NCI-H146 (cell line): Measurements from ENCODE around the gene PLPPR3.
"Not testable (repeated sequence)": the region's sequence is repeated elsewhere in the genome, so short reads cannot be mapped to it uniquely, and the experiment has no call there.

Experiments used
- DNase-seq: peaks from one replicate; lab custom pipeline; 2025; lab: John Stamatoyannopoulos, UW

PLPPR3 gene

DNA sequence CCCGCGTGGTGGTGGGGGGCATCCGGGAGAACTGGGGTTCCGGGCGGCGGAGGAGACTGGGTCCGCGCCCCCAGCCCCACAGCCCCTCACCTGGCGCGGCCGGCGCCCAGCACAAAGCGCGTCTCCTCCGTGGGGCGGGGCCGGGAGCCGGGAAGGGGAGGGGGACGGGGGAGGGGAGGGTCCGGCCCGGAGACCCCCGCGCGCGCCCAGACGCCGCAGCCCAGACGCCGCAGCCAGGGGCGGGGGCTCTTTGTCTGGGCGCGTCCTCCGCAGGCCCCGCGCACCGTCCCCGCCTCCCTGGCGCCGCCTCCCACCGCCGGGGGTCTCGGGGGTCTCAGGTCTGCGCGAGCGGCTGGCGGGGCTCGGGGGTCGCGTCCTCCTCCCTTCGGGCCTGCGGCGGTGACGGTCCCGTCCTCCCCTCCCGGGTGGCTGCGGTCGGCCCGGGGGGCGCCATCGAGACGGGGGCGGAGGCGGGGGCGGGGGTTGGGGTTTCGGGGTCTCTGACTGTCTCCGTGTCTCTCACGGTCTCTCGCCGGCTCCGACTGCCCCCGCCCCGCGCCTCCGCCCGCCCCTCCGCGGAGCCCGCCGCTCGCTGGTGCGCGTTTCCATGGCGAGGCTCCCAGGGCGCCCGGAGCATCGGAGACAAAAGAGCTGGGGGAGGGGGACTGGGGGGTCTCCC lies at the start of gene PLPPR3:
TSS of gene PLPPR3 (minus strand) at position 131 of the 679 bp plus-strand sequence. CDS start 396 bp downstream, outside the sequence.
- DNase-seq: no peak

- no peak for DNase-seq
These were observed 49.2 kb upstream of the PLPPR3 start for GRCh38 chr19:870963-871401.

GRCh38 chr19:870314-870713 lies 48.6 kb upstream of the PLPPR3 start:
- DNase-seq: no peak

DNA sequence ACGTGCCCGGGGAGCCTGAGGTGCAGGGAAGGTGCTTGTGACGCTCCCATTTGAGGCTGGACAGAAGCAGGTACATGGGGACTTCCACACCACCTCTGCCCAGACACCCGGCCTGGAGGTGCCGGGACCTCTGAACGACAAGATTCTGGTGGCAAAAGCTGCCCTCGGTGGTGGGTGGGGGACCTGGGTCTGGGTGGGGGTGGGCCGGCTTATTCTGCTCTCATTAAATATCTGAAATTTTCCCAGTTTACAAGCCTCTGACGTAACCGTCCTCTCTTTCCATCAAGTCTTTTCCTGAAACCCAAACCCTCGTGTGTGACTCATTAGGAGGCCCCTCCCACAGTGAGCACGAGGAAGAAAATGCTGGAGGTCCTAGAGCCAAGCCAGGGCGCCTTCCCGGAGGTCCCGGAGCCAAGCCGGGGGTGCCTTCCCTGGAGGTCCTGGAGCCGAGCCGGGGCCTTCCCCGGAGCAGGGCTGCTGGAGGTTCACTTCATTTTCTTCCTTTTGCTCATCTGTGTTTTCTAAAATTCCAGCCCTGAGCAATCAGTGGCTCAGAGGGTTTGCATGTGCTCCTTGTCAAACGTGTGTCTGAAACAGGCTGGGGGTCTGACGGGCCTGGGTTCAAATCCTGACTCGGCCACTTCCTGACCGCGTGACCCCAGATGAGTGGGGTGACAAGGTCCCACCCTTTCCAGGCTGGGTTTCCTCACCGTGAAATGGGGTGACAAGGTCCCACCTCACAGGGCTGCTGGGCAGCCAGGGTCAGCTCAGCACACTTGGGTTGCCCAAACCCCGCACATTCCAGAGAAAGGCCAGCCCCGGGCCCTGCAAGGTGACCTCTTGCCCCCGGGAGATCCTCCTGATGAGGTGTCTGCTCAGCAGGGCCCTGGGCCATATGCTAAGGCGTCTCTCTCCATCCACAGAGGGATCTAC lies 47.8 kb upstream of the PLPPR3 start:
- DNase-seq: no peak

- DNase-seq: no peak
These were observed 46.9 kb upstream of the PLPPR3 start for GRCh38 chr19:868458-869244.

DNA sequence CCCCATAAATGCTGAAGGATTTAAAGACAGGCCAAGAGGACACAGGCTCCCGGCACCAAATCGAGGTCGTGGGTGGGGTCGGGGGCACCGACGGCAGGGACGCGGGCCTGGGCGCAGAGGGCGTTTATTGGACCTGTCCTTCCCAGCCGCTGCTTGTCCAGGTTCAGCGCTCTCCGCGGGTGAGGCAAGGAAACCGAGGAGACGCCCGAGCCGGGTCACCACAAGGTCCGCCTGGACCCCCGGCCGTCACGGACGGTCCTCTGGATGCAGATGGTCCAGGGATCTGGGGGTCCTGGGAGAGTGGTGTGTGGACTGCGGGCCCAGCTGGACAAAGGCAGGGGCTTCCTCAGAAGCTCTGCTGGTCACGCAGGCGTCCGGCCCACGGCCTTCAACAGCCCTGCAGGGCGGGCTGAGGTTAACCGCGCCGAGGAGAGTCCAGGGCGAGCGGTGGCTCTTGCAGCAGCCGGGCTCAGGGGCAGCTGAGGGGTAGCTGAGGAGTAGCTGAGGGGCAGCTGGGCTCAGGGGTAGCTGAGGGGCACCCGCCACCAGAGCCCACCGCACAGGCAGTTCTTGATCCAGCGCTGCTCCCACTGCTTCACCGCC lies 46.2 kb upstream of the PLPPR3 start:
- DNase-seq: no peak

DNA sequence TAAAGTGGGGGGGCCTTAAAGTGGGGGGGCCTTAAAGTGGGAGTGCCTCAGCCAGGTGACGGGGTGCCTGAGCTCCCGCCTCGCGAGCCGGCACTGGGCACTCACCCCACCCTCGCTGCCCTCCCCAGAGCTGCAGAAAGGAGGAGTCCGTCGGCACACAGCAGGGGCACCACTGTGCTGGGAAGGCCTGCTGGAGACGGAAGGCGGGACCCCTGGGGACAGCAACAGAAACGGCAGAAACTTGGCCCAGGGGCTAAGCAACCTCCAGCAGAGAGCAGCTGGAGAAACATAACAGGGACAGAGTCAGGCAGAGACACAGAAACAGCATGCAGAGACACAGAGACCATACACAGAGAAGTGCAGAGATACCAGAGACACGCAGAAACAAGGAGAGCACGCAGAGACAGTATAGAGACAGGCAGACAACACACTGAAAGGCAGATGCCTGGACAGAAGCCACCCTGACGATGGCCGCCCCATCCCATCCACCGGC lies 45.6 kb upstream of the PLPPR3 start:
- no peak for DNase-seq

DNA sequence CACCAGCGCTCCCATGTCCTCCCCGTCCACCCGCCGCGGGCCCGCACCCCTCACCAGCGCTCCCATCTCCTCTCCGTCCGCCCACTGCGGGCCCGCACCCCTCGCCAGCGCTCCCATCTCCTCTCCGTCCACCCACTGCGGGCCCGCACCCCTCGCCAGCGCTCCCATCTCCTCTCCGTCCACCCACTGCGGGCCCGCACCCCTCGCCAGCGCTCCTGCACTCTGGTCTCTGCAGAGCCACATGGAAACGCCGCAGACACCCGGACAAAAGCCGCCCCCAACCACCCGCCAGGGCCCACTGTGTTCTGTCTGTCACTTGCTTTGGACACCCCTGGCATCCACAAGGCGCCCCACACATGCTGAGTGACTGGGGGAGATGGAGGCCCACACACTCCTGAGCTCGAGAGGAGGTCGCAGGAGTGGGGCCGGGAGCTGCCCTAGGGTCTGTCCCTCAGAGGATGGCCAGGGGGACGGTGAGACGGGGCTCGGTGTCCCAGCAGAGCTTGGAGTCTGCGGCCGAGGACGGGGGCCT lies 45.1 kb upstream of the PLPPR3 start:
- DNase-seq: no peak

DNA sequence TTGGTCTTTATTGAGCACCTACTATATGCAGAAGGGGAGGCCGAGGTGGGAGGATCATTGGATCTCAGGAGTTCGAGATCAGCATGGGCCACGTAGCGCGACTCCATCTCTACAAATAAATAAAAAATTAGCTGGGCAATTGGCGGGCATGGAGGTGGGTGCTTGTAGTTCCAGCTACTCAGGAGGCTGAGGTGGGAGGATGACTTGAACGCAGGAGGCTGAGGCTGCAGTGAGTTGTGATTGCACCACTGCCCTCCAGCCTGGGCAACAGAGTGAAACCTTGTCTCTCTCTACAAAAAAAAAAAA lies 41.5 kb upstream of the PLPPR3 start:
- no peak for DNase-seq

- DNase-seq: no peak
These were observed 41.0 kb upstream of the PLPPR3 start for GRCh38 chr19:862581-863314.

DNA sequence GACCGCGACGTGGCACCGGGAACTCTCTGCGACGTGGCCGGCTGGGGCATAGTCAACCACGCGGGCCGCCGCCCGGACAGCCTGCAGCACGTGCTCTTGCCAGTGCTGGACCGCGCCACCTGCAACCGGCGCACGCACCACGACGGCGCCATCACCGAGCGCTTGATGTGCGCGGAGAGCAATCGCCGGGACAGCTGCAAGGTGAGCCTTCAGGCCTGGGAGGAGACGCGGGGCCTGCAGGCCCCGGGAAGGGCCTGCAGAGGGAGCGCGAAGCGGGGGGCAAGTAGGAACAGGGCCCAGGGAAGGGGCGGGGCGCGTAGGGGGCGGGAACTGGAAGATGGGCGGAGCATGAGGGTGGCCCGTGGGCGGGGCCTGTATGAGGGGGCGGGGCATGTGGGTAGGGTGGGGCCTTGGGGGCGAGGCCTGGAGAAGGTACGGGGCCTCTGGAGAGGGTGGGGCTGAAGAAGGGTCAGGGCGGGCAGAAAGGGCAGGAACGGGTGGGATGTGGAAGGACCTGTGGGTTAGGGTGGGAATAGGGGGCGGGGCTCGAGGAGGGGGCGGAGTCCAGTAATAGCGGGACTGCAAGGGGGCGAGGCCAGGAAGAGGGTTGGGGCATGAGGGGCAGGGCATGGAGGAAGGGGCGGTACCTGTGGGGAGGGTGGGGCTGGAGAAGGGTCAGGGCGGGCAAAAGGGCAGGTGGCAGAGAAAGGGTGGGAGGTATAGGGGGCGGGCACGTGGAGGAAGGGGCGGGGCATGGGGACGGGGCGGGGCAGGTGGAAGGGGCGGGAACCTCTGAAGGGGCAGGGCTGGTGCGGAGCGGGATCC lies 40.2 kb upstream of the PLPPR3 start:
- DNase-seq: peak; percentile 70

GRCh38 chr19:861141-861755 lies 39.5 kb upstream of the PLPPR3 start:
- no peak for DNase-seq

GRCh38 chr19:858868-859843 lies 37.4 kb upstream of the PLPPR3 start, which contains the start of gene CFD:
Gene CFD, plus strand, starts transcription at chr19:859664. Its CDS starts 26 bp downstream, at chr19:859690.
- DNase-seq: peak; percentile 25

DNA sequence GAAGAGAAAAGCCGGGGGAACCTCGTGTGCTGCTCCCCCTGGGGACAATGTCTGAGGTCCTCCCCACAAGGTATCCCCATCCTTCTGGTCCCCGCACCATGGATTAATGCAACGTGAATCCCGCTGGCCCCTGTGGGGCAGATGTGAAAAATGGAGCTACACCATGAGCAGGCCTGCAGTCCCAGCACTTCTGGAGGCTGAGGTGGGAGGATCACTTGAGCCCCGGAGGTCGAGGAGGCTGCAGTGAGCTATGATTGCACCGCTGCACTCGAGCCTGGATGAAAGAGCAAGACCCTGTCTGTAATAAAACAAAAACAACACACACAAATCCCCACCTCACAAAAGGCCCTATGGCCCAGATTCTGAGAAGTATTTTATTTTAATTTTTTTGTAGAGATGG lies 36.5 kb upstream of the PLPPR3 start:
- DNase-seq: no peak

- DNase-seq: no peak
These were observed 33.9 kb upstream of the PLPPR3 start for GRCh38 chr19:855566-856120.

DNA sequence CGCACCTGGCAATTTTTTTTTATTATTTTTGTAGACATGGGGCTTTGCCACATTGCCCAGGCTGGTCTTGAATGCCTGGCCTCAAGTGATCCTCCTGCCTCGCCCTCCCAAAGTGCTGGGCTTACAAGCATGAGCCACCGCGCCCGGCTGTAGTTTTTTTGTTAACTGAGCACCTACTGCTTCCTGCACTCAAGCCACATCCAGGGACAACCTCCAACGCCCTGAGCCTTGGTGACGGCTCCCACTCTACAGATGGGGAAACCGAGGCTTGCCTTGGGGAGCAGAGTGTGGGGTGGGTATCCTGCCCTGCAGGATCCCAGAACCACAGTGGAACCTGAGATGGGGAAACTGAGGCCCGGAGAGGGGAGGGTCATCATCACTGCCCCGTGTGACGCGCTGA lies 33.4 kb upstream of the PLPPR3 start:
- no peak for DNase-seq

DNA sequence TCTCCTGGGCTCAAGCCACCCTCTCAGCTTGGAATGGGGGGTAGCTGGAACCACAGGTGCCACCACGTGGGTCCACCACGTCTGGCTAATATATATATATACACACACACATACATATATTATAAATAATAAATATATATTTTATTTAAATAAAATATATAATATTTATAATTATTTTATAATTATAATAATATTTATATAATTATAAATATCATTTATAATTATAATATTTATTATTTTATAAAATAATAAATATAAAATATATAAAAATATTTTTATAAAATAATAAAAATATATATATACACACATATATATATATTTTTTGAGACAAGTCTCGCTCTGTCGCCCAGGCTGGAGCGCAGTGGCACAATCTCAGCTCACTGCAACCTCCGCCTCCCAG lies 32.8 kb upstream of the PLPPR3 start:
- DNase-seq: no peak

GRCh38 chr19:853614-854220 lies 32.0 kb upstream of the PLPPR3 start:
- DNase-seq: not testable (repeated sequence)
